Gastroesophageal sphincter (tissue), 4 donors: Measurements from ENCODE around the gene ZDHHC21. TPM values are rescaled to one million over a fixed set of nuclear protein-coding genes. Genes with fewer than 3 reads are reported as not detected.

Experiments
- ATAC-seq: fragments of 150-250 bp; one replicate; pipeline ENCODE4 v1.9.1; 2016; ENCODE audit warnings: mild to moderate bottlenecking, moderate library complexity
- H3K27ac ChIP-seq, 4 donors: fragments of 200-600 bp; sonication (generic) in 3 of 4; 1 replicate in 3 of 4; 2 replicates in 1 of 4; pipeline ENCODE4 v1.5.1; 2016 to 2019
- H3K27me3 ChIP-seq: fragments of 200-600 bp; sonication (generic); one replicate; pipeline ENCODE4 v1.5.1; 2019
- H3K36me3 ChIP-seq, 2 donors: fragments of 200-600 bp; sonication (generic); one replicate each; pipeline ENCODE4 v1.5.1; 2019; ENCODE audit warnings: control low read depth in 1 of 2
- H3K4me1 ChIP-seq, 3 donors: fragments of 200-600 bp; sonication (generic); 1 replicate in 2 of 3; 2 replicates in 1 of 3; pipeline ENCODE4 v1.5.1; 2016 to 2019; ENCODE audit warnings: control low read depth in 2 of 3
- H3K4me3 ChIP-seq, 2 donors: fragments of 200-600 bp; sonication (generic); one replicate each; pipeline ENCODE4 v1.5.1; 2019; ENCODE audit warnings: mild to moderate bottlenecking in 1 of 2, moderate library complexity in 1 of 2
- H3K9me3 ChIP-seq, 3 donors: fragments of 200-600 bp; sonication (generic); one replicate each; pipeline ENCODE4 v1.5.1; 2017 to 2019; ENCODE audit warnings: control low read depth in 2 of 3
- EP300 ChIP-seq: sonication (generic); formaldehyde crosslinking; IDR thresholded peaks from one replicate; pipeline ENCODE4 v1.6.1; 2017; ENCODE audit warnings: antibody characterized with exemption, mild to moderate bottlenecking
- POLR2A ChIP-seq, 2 donors: fragments of 450-650 bp; IDR thresholded peaks; one replicate each; pipeline ENCODE4 v1.6.1; 2017; ENCODE audit warnings: antibody characterized with exemption in 2 of 2, mild to moderate bottlenecking in 2 of 2, moderate library complexity in 1 of 2
- POLR2AphosphoS5 ChIP-seq: sonication (generic); formaldehyde crosslinking; IDR thresholded peaks from one replicate; pipeline ENCODE4 v1.6.1; 2017; ENCODE audit warnings: antibody characterized with exemption
- WGBS, 2 donors: methylation state at CpG; one replicate each; pipeline ENCODE4 v1.1.5; 2018; ENCODE audit warnings: low coverage in 1 of 2; 5-methylcytosine and 5-hydroxymethylcytosine counted together
- total RNA-seq, 4 donors: library from RNA; depleted of rRNA; stranded (reverse); fragments of >200 nt; gene quantifications; one replicate each; pipeline ENCODE4 v1.1.0, GENCODE V29; 2016
- TF ChIP-seq, protein P1 (sequence below), 4 experiments: fragments of 200-600 bp in 2 of 4; fragments of 450-650 bp in 2 of 4; sonication (generic) in 1 of 4; IDR thresholded peaks; one replicate each; pipeline ENCODE4 v1.5.1; 2017 to 2019; ENCODE audit warnings: antibody characterized with exemption in 4 of 4, mild to moderate bottlenecking in 2 of 4, moderate library complexity in 2 of 4

ZDHHC21 gene
- total RNA-seq, 4 donors from 2014 or later: 7.8 to 15.1 (median 10.8) TPM

DNA sequence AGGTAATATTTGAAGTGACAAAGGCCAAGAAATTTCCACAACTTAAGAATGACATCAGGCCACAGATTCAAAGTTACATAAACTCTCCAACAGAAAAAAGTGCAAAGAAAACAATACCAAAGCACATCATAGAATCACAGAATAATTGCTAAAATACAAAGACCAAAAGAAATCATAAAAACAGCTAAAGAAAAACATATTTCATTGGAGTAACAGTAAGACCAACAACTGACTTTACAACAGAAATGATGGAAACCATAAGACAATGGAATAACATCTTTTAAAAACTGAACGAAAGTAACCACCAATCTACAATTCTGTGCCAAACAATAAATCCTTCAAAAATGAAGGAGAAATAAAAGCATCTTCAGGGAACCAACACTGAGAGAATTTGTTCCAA lies 38.3 kb downstream of the ZDHHC21 start:
- H3K36me3 ChIP-seq: peaks cover 0 to 33% of the 10 kb centered on the region in 2 donors

DNA sequence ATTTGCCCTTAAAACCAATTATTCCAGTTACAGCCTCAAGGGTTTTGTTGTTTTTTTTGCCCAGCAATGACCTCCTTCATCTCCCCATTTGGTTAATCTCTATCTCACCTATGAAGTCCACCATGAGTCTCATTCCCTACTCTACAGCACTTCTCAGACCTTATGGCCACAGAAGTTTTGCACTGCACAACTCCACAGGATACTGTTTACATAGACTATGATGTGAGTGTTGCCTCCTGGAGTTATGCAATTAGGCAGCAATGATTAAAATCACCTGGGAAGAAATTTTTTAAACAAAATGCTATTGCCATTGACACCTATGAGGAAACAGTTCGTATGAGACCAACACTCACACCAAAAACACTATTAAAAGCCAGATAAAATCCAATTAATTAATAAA lies 39.7 kb downstream of the ZDHHC21 start:
- WGBS, 2 donors: 92 to 100% methylated on average over 1 of the region's 1 CpG
- H3K27me3 ChIP-seq: no peaks in the 10 kb centered on the region
- H3K4me1 ChIP-seq: no peaks in the 10 kb centered on the region
- H3K9me3 ChIP-seq: peaks cover 0 to 16% (median 0%) of the 10 kb centered on the region in 3 donors
- no peak overlapping the region for H3K27ac ChIP-seq
- peaks cover 0 to 34% of the 10 kb centered on the region in 2 donors for H3K36me3 ChIP-seq
- ATAC-seq: no peak
- TF ChIP-seq POLR2AphosphoS5 (no peak), EP300 (no peak), POLR2A (IDR thresholded peaks at IDR 0.05) (no peak)
- TF ChIP-seq, protein P1, sequence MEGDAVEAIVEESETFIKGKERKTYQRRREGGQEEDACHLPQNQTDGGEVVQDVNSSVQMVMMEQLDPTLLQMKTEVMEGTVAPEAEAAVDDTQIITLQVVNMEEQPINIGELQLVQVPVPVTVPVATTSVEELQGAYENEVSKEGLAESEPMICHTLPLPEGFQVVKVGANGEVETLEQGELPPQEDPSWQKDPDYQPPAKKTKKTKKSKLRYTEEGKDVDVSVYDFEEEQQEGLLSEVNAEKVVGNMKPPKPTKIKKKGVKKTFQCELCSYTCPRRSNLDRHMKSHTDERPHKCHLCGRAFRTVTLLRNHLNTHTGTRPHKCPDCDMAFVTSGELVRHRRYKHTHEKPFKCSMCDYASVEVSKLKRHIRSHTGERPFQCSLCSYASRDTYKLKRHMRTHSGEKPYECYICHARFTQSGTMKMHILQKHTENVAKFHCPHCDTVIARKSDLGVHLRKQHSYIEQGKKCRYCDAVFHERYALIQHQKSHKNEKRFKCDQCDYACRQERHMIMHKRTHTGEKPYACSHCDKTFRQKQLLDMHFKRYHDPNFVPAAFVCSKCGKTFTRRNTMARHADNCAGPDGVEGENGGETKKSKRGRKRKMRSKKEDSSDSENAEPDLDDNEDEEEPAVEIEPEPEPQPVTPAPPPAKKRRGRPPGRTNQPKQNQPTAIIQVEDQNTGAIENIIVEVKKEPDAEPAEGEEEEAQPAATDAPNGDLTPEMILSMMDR (IDR thresholded peaks at IDR 0.05): no peak
- no peak overlapping the region for H3K4me3 ChIP-seq

More for the DNA sequence above, 38.3 kb downstream of the ZDHHC21 start:
- peaks cover 0 to 16% (median 0%) of the 10 kb centered on the region in 3 donors for H3K9me3 ChIP-seq
- no peak overlapping the region for H3K27ac ChIP-seq
- 73 to 100% methylated on average over 1 of the region's 1 CpG for WGBS, 2 donors
- H3K4me1 ChIP-seq: no peaks in the 10 kb centered on the region
- no peak for ATAC-seq
- TF ChIP-seq EP300: no peak
- no peak for TF ChIP-seq POLR2AphosphoS5
- TF ChIP-seq, protein P1 (IDR thresholded peaks at IDR 0.05): no peak
- TF ChIP-seq POLR2A (IDR thresholded peaks at IDR 0.05): no peak
- no peak overlapping the region for H3K4me3 ChIP-seq
- H3K27me3 ChIP-seq: no peaks in the 10 kb centered on the region

DNA sequence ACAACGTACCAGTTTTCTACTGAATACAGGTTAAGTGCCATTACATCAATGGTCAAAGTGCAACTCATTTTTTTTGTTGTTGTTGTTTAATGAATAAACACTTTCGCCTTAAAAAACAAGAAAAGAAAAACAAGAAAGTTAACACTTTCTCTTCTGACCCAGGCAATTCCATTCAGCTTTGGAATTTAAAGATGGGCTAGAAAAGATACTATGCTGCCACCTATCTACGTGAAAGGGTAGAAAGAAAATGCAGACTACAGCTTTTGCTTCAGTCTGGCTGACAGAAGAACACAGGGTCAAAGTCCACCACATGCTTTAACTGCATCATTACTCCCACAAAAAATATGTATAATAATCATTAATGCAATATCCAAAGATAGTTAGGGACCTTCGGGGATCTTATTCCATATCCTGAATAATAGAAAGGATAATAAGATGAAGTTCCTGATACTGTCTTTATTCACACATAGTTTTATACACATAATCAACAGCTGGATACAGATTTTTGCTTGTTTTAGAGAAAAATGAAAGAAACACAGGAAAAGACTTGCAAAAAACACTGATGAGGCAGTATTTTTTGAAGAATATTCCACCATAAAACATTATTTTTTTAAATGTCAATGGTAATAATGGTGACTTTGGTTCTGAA lies 40.4 kb downstream of the ZDHHC21 start:
- 66 to 80% methylated on average over 1 to 4 of the region's 4 CpGs for WGBS, 2 donors
- TF ChIP-seq EP300: no peak
- TF ChIP-seq, protein P1 (IDR thresholded peaks at IDR 0.05): peak in 2 of 4 experiments; percentile 19 to 39
- no peak for TF ChIP-seq POLR2AphosphoS5
- no peak overlapping the region for H3K4me3 ChIP-seq
- ATAC-seq: no peak
- H3K4me1 ChIP-seq: no peaks in the 10 kb centered on the region
- peaks cover 0 to 16% (median 0%) of the 10 kb centered on the region in 3 donors for H3K9me3 ChIP-seq
- no peak overlapping the region for H3K27ac ChIP-seq
- H3K27me3 ChIP-seq: no peaks in the 10 kb centered on the region
- H3K36me3 ChIP-seq: peaks cover 0 to 39% of the 10 kb centered on the region in 2 donors

DNA sequence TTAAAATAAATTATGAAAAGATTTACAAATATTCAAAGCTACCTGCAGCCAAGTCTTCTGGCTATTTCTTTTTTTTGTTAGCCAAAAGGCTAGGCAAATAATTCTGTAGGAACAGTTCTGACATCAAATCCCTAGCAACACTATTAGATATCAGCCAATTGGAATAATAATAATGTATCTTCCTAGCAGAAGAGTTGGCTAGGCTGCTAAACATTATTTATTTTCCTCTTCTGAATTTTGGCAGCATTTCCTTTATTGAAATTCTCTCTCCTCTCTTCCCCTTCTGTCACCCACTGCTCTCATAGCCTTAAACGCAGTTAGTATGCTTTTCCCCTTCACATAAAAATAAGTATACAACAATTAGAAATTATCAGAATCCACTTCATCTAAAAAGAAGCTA lies 42.6 kb downstream of the ZDHHC21 start:
- H3K4me3 ChIP-seq: no peak overlapping the region
- no peak overlapping the region for H3K27ac ChIP-seq
- no peak for ATAC-seq
- H3K36me3 ChIP-seq: peaks cover 0 to 28% of the 10 kb centered on the region in 2 donors
- H3K4me1 ChIP-seq: no peaks in the 10 kb centered on the region
- WGBS, 2 donors: 35 to 86% methylated on average over 1 of the region's 1 CpG
- H3K27me3 ChIP-seq: no peaks in the 10 kb centered on the region
- peaks cover 0 to 16% (median 0%) of the 10 kb centered on the region in 3 donors for H3K9me3 ChIP-seq
- TF ChIP-seq EP300 (no peak), POLR2A (IDR thresholded peaks at IDR 0.05) (no peak), POLR2AphosphoS5 (no peak)
- TF ChIP-seq, protein P1 (IDR thresholded peaks at IDR 0.05): no peak

DNA sequence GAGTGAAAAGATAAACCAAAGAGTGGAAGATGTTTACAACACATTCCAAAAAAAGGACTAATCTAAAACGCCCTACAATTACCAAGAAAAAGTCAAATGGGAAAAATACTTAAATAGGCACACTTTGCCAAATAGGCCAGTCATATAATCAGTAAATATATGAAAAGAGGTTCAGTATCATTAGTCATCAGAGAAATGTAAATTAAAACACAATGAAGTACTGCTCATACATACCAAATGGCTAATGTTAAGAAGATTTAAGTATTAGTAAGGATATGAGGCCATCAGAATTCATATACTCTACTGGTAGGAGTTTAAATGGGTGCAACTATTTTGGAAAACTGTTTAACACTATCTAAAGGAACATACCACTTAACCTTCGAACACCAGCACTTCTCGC lies 47.6 kb downstream of the ZDHHC21 start:
- TF ChIP-seq, protein P1 (IDR thresholded peaks at IDR 0.05): no peak
- TF ChIP-seq POLR2A (IDR thresholded peaks at IDR 0.05) (no peak), EP300 (no peak), POLR2AphosphoS5 (no peak)
- WGBS, 2 donors: 68 to 80% methylated on average over 3 of the region's 3 CpGs
- Histone ChIP-seq H3K27ac (no peak overlapping the region), H3K27me3 (no peaks in the 10 kb centered on the region), H3K4me1 (no peaks in the 10 kb centered on the region), H3K9me3 (no peaks in the 10 kb centered on the region), H3K4me3 (no peak overlapping the region), H3K36me3 (peaks cover 0 to 13% of the 10 kb centered on the region in 2 donors)
- no peak for ATAC-seq
